NCI-H146 (cell line): Measurements from ENCODE around the gene SLIT3.
"Not testable (repeated sequence)": the region's sequence is repeated elsewhere in the genome, so short reads cannot be mapped to it uniquely, and the experiment has no call there.

Experiments used
- DNase-seq: peaks from one replicate; lab custom pipeline; 2025; lab: John Stamatoyannopoulos, UW

SLIT3 gene

GRCh38 chr5:168770996-168771395 is 529.9 kb downstream of the SLIT3 start:
- DNase-seq: no peak

GRCh38 chr5:168770036-168770498 is 530.9 kb downstream of the SLIT3 start:
- DNase-seq: peak; percentile 3

- no peak for DNase-seq
These were observed 532.8 kb downstream of the SLIT3 start for GRCh38 chr5:168768172-168768571.

GRCh38 chr5:168766426-168766700 is 534.6 kb downstream of the SLIT3 start:
- DNase-seq: no peak

DNA sequence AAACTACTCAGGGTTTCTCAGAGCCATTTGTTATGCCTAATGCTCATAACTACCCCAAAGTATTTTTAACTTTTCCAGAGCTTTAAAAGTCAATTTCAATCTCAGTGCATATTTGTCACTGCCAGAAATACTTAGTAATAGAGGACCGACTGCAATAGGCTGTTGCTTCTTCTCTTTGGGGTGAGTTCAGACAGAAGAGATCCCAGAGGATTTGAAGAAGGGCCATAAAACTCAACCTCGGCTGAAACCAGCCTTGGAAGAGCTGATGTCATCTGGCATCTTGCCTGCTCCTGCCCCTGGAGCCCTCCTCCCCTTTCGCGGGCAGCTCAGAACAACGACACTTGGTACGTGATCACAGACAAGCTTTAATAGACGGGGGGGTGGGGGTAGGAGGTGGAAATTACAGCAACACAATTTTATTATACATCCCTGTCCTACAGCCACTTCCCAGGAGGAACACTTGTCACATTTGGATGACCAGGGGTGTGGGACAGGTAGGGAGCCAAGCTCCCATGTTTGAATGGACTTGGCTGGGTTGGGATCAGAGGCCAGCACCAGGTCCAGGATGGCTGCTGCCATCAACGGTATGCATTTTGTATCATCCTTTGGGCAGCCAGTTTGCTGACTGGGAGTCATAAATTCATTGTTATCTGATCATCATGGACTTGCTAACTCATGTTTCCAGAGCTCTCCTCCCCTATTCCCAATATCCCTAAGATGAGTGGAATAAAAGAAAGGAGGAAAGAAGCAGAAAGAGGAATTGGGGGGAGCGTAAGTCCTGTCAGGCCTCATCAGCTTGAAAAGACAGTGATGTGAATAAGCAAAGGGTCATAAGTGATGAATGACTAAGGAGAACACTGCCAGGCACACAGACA is 535.2 kb downstream of the SLIT3 start:
- no peak for DNase-seq

DNA sequence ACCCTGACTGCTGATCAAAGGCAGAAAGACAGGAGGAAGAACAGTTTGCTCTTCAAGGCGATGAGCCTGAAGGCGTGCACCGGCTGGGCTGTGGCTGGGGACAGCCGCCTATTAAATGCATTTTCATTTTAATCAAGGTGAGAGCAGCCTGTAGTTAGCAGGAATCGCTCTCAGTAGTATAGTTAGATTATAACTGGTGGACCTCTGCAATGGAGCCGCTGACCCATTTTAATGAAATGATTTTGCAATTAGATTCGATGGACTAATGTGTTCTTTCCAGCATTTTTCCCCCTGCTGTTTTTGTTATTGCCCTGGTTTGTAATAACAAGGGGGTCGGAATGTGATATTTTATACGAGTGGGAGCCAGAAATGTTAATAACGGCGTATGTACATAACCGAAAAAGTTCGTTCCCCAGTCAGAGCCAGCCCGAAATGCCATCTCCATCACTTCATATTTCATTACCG is 535.8 kb downstream of the SLIT3 start:
- no peak for DNase-seq

GRCh38 chr5:168756453-168757391 is 544.2 kb downstream of the SLIT3 start:
- DNase-seq: no peak

GRCh38 chr5:168755548-168756093 is 545.3 kb downstream of the SLIT3 start:
- no peak for DNase-seq

DNA sequence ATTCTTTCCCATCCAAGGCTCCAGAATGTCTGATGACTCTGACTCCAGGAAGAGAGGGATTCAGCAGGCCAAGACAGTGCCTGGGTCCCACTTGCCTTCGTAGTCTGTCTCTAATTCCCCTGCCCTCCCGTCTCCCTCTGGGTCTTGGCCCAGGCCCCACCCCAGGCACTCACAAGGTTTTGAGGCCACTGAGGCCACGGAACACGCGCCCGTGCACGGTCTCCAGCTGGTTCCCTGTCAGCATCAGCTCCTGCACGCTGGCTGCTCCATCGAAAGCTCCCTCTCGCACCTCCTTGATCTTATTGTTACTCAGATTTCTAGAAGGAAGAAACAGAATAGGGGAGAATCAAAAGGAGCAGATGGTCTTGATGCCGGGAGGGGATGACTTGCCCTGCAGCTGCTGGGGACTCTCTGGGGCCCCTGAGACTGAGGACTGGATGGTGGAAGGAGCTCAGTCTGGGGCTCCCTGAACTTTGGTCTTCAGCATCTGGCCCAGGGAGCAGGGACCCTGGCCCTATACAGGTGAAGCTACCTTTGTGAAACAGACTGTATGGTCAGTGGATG is 547.2 kb downstream of the SLIT3 start:
- DNase-seq: no peak

DNA sequence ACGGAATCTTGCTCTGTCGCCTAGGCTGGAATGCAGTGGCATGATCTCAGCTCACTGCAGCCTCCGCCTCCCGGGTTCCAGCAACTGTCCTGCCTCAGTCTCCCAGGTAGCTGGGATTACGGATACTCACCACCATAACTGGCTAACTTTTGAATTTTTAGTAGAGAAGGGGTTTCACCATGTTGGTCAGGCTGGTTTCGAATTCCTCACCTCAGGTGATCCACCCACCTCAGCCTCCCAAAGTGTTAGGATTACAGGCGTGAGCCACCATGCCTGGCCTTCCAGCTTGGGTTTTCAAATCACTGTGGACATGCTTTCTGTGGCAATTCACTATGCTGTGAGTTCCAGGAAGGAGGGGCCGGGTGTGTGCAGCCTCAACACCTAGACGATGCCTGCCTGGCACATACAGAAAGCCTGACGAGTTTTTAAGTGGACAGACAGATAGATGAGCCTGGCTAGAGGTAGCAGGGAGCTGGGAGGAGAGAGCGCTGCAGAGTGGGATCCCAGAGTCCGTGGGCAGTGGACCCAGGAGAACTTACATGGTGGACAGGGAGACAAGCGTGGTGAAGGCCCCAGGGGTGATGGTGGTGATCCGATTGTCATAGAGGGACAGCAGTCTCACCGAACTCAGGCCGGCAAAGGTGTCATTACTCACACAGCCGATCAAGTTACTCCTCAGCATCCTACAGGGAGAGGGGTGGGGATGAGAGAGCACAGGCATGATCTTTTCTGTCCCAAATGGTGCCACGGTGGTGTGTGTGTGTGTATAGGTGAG is 548.3 kb downstream of the SLIT3 start:
- no peak for DNase-seq

DNA sequence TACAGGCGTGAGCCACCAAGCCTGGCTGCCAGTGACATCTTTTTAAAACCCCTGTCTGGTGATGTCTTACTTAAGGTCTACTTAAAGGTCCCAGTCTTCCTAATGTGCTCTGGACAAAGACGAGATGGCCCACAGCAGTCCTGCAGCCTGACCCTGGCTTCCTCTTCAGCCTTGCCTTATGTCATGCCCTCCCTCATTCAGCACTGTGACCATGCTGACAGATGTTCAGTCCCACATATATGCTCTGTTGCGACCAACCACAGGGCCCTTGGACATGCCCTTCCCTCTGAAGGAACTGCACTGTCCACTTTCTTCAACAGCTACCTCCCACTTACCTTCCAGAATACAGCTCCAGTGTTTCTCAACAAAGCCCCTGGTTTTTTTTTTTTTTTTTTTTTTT is 548.9 kb downstream of the SLIT3 start:
- no peak for DNase-seq

DNA sequence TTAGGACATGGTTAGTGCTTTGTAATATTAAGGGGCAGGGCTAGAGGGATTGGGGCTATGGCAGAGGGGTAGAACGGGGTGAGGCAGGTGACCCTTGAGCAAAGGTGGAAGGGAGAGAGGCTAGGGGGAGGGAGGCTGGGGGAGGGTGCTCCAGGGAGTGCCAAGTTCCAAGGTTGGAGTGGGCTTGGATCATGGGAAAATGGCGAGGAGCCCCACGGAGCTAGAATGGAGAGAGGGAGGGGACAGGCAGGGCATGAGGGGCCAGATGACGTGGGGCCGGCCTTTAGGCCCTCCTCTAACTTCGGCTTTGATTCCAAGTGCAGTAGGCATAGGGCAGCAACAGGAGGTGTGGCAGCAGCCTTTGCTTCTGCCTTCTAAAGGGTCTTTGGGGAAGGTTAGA is 550.0 kb downstream of the SLIT3 start:
- DNase-seq: no peak

GRCh38 chr5:168749391-168750100 is 551.4 kb downstream of the SLIT3 start:
- no peak for DNase-seq

DNA sequence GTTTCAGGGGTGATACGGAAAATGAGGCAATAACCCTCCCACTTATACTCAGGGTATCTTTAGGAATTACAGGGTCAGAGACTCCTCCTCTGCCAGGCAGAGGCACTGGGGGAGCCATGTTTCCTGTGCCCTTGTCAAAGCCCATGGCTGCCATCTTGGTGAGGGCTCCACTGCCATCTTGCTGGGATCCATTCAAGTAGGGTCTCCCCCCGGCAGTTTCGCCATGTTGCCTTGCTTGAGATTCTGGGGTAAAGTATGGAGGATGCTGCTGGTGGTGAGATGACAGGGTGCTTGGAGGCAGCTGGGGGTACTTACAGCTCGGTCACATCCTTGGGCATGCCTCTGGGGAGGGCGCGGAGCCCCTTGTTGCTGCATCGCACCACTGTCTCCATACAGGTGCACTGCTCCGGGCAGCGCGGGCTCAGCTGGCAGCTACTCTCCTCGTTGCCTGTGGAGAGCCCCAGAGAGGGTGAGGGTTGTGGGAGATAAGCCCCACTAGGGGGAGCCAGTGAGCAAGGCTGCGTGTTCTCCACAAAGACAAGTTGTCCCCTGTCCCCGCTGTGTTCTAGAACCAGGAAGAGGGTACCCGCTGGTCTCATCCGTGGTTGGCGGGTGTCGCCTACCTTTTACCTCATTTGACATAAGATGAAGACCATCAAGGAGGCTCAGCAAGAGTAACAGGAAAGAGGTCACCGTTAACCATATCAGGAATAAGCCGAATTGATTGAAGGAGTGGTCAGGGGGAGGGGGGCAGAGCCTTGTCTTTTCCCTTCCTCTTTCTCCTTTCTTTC is 552.8 kb downstream of the SLIT3 start:
- DNase-seq: peak; percentile 2

DNA sequence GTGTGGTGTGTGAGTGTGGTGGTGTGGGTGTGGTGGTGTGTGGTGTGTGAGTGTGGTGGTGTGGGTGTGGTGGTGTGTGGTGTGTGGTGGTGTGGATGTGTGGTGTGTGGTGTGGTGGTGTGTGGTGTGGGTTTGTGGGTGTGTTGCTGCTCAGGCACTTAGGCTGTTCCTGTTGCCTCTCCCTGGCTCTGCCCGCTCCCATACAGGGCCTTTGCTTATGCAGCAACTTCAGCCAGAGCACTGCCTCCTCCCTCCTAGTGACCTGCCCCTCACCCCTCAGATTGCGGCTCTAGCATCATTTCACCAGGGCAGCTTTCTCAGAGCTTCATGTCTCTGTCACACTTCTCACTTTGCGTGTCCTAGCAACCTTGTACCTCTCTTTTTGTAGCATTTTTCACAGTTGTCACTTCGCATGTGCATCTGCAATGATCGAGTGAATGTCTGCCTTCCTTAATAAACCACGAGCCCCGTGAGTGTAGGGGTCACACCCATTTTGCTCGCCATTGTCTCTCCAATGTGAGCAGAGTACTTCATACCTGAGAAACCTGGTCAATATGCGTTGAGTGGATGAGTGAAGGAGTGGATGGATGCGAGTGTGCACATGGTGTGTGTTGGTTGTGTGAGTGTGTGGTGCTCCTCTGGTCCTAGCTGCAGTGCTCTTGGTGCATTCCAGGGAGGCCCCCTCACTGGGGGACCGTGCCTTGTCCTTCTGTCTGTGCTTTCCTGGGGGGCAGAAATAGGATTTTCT is 553.9 kb downstream of the SLIT3 start:
- no peak for DNase-seq

GRCh38 chr5:168746126-168746892 is 554.6 kb downstream of the SLIT3 start:
- DNase-seq: not testable (repeated sequence)

DNA sequence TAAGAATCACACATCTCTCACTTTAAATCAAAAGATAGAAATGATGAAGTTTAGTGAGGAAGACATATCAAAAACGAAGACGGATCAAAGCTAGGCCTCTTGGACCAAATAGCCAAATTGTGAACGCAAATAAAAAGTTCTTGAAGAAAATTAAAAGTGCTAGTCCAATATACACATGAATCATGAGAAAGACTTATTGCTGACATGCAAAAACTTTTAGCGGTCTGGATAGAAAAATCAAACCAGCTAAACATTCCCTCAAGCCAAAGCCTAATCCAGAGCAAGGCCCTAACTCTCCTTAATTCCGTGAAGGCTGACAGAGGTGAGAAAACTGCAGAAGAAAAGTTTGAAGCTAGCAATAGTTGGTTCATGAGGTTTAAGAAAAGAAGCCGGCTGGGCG is 557.3 kb downstream of the SLIT3 start:
- DNase-seq: no peak

GRCh38 chr5:168742311-168742710 is 558.6 kb downstream of the SLIT3 start:
- not testable (repeated sequence) for DNase-seq
